Astrocyte (in vitro differentiated cells and primary cell): ENCODE data around the gene PLAC8. TPM values are rescaled to one million over a fixed set of nuclear protein-coding genes. Genes with fewer than 3 reads are reported as not detected.

Experiments used
- DNase-seq: peaks from one replicate; pipeline ENCODE4 v3.0.0-alpha.2; 2010; ENCODE audit warnings: low read depth
- FAIRE-seq: peaks from 2 replicates; lab custom pipeline; 2011; peaks lifted over from hg19 to GRCh38; lab: Jason Lieb, UNC
- H2AFZ ChIP-seq: 2 replicates; pipeline ENCODE4 v1.6.0; 2012; ENCODE audit warnings: low read depth, low read length, inconsistent platforms
- H3K27ac ChIP-seq: 2 replicates; pipeline ENCODE4 v1.5.1; 2011; ENCODE audit warnings: low read depth, low read length, inconsistent platforms
- H3K27me3 ChIP-seq: 2 replicates; pipeline ENCODE4 v1.6.0; 2011; ENCODE audit warnings: low read length, inconsistent platforms; ENCODE audit not compliant: insufficient read depth
- H3K36me3 ChIP-seq: 2 replicates; pipeline ENCODE4 v1.5.1; 2011; ENCODE audit warnings: low read length, inconsistent platforms; ENCODE audit not compliant: insufficient read depth
- H3K4me1 ChIP-seq: 2 replicates; pipeline ENCODE4 v1.5.1; 2011; ENCODE audit warnings: low read length, inconsistent platforms; ENCODE audit not compliant: insufficient read depth
- H3K4me2 ChIP-seq: 2 replicates; pipeline ENCODE4 v1.6.0; 2012; ENCODE audit warnings: low read length, inconsistent platforms
- H3K4me3 ChIP-seq: 2 replicates; pipeline ENCODE4 v1.5.1; 2011; ENCODE audit warnings: low read depth, mild to moderate bottlenecking, low read length, inconsistent platforms; ENCODE audit not compliant: insufficient read depth
- H3K79me2 ChIP-seq: 2 replicates; pipeline ENCODE4 v1.6.0; 2012; ENCODE audit warnings: mild to moderate bottlenecking, low read length, inconsistent platforms; ENCODE audit not compliant: insufficient read depth
- H3K9ac ChIP-seq: 2 replicates; pipeline ENCODE4 v1.6.0; 2012; ENCODE audit warnings: mild to moderate bottlenecking, low read length, inconsistent platforms
- H3K9me3 ChIP-seq: 2 replicates; pipeline ENCODE4 v1.5.1; 2012; ENCODE audit warnings: low read depth, mild to moderate bottlenecking, low read length, inconsistent platforms; ENCODE audit not compliant: insufficient read depth
- H4K20me1 ChIP-seq: 2 replicates; pipeline ENCODE4 v1.6.0; 2012; ENCODE audit warnings: low read length, inconsistent platforms; ENCODE audit not compliant: insufficient read depth
- H3K27ac Mint-ChIP-seq: one replicate; pipeline ENCODE4 v1.8.0; 2021; ENCODE audit warnings: mild to moderate bottlenecking, mixed read lengths; ENCODE audit not compliant: unreplicated experiment
- H3K27me3 Mint-ChIP-seq: one replicate; pipeline ENCODE4 v1.8.0; 2021; ENCODE audit warnings: low read depth, mixed read lengths; ENCODE audit not compliant: unreplicated experiment
- H3K36me3 Mint-ChIP-seq: one replicate; pipeline ENCODE4 v1.8.0; 2021; ENCODE audit warnings: low read depth, mixed read lengths; ENCODE audit not compliant: unreplicated experiment
- H3K4me1 Mint-ChIP-seq: one replicate; pipeline ENCODE4 v1.8.0; 2021; ENCODE audit warnings: low read depth, mixed read lengths; ENCODE audit not compliant: unreplicated experiment
- H3K4me3 Mint-ChIP-seq: one replicate; pipeline ENCODE4 v1.8.0; 2021; ENCODE audit warnings: mild to moderate bottlenecking, moderate library complexity, mixed read lengths; ENCODE audit not compliant: unreplicated experiment
- H3K9me3 Mint-ChIP-seq: one replicate; pipeline ENCODE4 v1.8.0; 2021; ENCODE audit warnings: mild to moderate bottlenecking, mixed read lengths; ENCODE audit not compliant: unreplicated experiment
- EZH2 ChIP-seq: IDR thresholded peaks from 2 replicates; pipeline ENCODE4 v1.6.1; 2012; ENCODE audit warnings: mild to moderate bottlenecking, low read length, inconsistent platforms; ENCODE audit not compliant: insufficient read depth
- total RNA-seq: library from RNA; stranded (reverse); gene quantifications from 2 replicates; pipeline ENCODE4 v1.2.1, GENCODE V29; 2021
- TF ChIP-seq, protein P1 (sequence below): IDR thresholded peaks from 2 replicates; pipeline ENCODE4 v1.5.1; 2011; ENCODE audit warnings: low read depth, mild to moderate bottlenecking, inconsistent platforms, low read length, moderate library complexity; ENCODE audit not compliant: insufficient read depth

The PLAC8 gene
- total RNA-seq, 1 donor from 2014 or later: 27.8 TPM

DNA sequence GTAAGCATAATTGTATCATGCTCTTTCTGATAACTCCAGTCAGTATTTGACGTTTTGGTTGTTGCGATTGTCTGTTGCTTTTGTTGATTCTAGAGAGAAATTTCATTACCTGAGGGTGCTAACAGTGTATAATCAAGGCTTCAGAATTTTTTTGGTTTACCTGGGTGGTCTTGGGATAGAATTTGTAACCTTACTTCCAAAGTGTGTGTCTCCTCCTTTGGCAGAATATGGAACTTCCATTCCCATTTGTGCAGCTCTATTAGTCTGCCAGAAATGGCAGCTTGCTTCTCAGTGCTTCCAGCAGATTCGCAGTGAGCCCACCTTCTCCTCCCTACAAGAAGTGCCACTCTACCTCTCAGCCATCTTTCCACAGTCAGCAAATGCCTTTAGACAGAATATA is 74.3 kb downstream of the PLAC8 start:
- H3K36me3 ChIP-seq: no peaks in the 10 kb centered on the region
- H3K27me3 ChIP-seq: no peaks in the 10 kb centered on the region
- no peak overlapping the region for H3K4me2 ChIP-seq
- no peak overlapping the region for H3K4me3 Mint-ChIP-seq
- H3K4me1 ChIP-seq: peaks cover 7% of the 10 kb centered on the region
- no peak overlapping the region for H3K4me3 ChIP-seq
- no peaks in the 10 kb centered on the region for H3K9me3 Mint-ChIP-seq
- H3K9me3 ChIP-seq: no peaks in the 10 kb centered on the region
- H3K79me2 ChIP-seq: peaks cover 90% of the 10 kb centered on the region
- no peaks in the 10 kb centered on the region for H3K27me3 Mint-ChIP-seq
- TF ChIP-seq, protein P1, sequence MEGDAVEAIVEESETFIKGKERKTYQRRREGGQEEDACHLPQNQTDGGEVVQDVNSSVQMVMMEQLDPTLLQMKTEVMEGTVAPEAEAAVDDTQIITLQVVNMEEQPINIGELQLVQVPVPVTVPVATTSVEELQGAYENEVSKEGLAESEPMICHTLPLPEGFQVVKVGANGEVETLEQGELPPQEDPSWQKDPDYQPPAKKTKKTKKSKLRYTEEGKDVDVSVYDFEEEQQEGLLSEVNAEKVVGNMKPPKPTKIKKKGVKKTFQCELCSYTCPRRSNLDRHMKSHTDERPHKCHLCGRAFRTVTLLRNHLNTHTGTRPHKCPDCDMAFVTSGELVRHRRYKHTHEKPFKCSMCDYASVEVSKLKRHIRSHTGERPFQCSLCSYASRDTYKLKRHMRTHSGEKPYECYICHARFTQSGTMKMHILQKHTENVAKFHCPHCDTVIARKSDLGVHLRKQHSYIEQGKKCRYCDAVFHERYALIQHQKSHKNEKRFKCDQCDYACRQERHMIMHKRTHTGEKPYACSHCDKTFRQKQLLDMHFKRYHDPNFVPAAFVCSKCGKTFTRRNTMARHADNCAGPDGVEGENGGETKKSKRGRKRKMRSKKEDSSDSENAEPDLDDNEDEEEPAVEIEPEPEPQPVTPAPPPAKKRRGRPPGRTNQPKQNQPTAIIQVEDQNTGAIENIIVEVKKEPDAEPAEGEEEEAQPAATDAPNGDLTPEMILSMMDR: no peak
- TF ChIP-seq EZH2: no peak
- H2AFZ ChIP-seq: no peak overlapping the region
- H3K9ac ChIP-seq: no peak overlapping the region
- H3K36me3 Mint-ChIP-seq: peaks cover 2% of the 10 kb centered on the region
- no peak overlapping the region for H3K27ac ChIP-seq
- FAIRE-seq (no peak), DNase-seq (no peak)
- H3K4me1 Mint-ChIP-seq: peaks cover 13% of the 10 kb centered on the region
- H3K27ac Mint-ChIP-seq: no peak overlapping the region
- peaks cover 35% of the 10 kb centered on the region for H4K20me1 ChIP-seq

Other genes with a start within 250 kb of the PLAC8 start
- gene SEC31A, start 223.6 kb downstream of the PLAC8 start, total RNA-seq: 471 and 483 TPM in 2 replicates
- 2.8 and 3.3 TPM in 2 replicates for gene THAP9, start 214.0 kb downstream of the PLAC8 start, total RNA-seq
- 9.6 and 11.1 TPM in 2 replicates for gene LIN54, start 103.9 kb downstream of the PLAC8 start, total RNA-seq
- gene COPS4, start 79.5 kb downstream of the PLAC8 start, total RNA-seq: 35.2 and 39.3 TPM in 2 replicates
- 8.2 and 8.7 TPM in 2 replicates for gene COQ2, start 170.1 kb upstream of the PLAC8 start, total RNA-seq
- gene HPSE, start 220.1 kb upstream of the PLAC8 start, total RNA-seq: 0.75 and 0.94 TPM in 2 replicates